Measurements from ENCODE around the gene KCTD15.

Gene KCTD15

GRCh38 chr19:33862981-33863380, 66.3 kb downstream of the KCTD15 start:
- no peak for DNase-seq

- no peak for DNase-seq
These were observed 66.8 kb downstream of the KCTD15 start for GRCh38 chr19:33863436-33863835.

GRCh38 chr19:33864311-33864850, 67.7 kb downstream of the KCTD15 start:
- no peak for DNase-seq

GRCh38 chr19:33865306-33865705, 68.6 kb downstream of the KCTD15 start:
- DNase-seq, result no peak

All from activated T-cell treated with anti-CD3 and anti-CD28 coated beads, Interleukin-2, amount 50 U/mL, for 48 hours (primary cell).